ENCODE results near the gene APOB.

The APOB gene

GRCh38 chr2:21003572-21004180, 40.2 kb downstream of the APOB start:
- DNase-seq: no peak
- TF ChIP-seq POLR2A (IDR thresholded peaks at IDR 0.05; ENCODE audit: low read length) (no peak), GATA1 (IDR thresholded peaks at IDR 0.05; ENCODE audit: low read depth, low read length) (no peak)

- no peak for DNase-seq
- TF ChIP-seq POLR2A (IDR thresholded peaks at IDR 0.05; ENCODE audit: low read length) (no peak), GATA1 (IDR thresholded peaks at IDR 0.05; ENCODE audit: low read depth, low read length) (no peak)
Measured at GRCh38 chr2:21002814-21003192, 41.1 kb downstream of the APOB start.

- TF ChIP-seq GATA1 (IDR thresholded peaks at IDR 0.05; ENCODE audit: low read depth, low read length): no peak
- no peak for DNase-seq
Measured at GRCh38 chr2:21001988-21002813, 41.7 kb downstream of the APOB start.

DNA sequence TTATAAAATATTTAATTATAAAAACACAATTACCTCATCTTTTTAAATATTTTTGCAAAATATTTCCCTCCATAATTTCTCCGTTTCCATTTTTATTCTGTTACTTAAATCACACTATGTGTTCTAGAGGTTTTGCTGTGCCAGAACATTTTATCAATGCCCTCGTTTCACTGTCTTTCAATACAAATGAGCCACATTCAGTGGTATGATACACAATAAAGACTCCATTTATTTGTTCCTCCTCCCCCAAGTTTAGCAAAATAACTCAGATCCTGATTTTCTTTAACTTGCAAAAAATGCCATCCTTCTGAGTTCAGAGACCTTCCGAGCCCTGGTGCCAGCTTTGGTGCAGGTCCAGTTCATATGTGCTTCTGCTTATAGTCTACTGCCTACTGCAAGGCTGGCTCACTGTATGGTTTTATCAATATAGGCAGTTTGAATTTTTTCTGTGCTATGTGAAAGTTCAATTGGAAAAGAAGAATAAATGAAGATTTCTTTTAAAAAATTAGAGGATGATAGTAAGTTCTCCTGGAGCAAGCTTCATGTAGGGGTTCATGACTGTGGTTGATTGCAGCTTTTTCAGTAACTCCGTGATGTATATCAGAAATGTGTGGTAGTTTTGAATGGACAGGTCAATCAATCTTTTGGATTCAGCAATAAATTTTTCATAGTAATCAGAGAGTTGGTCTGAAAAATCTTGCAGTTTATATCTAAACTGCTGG, 42.5 kb downstream of the APOB start:
- no peak for TF ChIP-seq GATA1 (IDR thresholded peaks at IDR 0.05; ENCODE audit: low read depth, low read length)
- TF ChIP-seq POLR2A (IDR thresholded peaks at IDR 0.05; ENCODE audit: low read length): no peak
- no peak for DNase-seq

DNA sequence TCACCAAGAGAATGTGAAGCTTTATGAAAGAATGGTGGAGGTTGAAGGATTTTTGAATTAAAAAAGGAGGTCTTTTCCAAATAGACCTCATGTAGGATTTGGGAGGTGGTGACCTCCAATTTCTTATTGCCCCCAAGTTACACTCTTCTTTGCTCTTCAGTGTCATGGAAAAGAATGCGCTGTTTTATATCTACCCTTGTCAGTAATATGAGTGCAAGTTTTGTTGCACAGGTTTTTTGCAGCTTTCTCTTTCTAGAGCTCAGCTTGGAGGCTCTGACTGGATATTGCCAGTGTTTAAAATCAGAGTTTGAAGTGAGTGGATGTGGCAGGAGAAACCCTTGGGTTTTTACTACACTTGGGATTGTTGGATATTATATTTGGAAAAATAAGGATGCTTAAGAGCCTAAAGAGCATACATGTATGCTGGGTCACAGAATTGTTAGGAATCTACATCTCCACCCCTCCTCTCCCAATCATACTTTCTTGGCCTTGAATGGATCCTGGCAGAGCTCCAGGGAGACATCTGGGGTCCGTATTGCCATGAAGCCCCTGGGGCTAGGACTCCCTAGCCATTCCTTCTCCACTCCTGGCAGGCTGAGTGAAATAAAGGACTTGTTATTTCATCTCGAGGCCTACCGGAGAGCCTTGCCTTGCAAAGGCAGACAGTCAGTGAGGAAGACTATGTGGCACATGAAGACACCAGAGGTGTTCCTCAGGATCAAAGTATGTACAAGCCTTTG, 43.8 kb downstream of the APOB start:
- no peak for TF ChIP-seq POLR2A (IDR thresholded peaks at IDR 0.05; ENCODE audit: low read length)
- no peak for DNase-seq

GRCh38 chr2:20998972-20999905, 44.6 kb downstream of the APOB start:
- TF ChIP-seq POLR2A (IDR thresholded peaks at IDR 0.05; ENCODE audit: low read length) (no peak), GATA1 (IDR thresholded peaks at IDR 0.05; ENCODE audit: low read depth, low read length) (no peak)
- DNase-seq: no peak

DNA sequence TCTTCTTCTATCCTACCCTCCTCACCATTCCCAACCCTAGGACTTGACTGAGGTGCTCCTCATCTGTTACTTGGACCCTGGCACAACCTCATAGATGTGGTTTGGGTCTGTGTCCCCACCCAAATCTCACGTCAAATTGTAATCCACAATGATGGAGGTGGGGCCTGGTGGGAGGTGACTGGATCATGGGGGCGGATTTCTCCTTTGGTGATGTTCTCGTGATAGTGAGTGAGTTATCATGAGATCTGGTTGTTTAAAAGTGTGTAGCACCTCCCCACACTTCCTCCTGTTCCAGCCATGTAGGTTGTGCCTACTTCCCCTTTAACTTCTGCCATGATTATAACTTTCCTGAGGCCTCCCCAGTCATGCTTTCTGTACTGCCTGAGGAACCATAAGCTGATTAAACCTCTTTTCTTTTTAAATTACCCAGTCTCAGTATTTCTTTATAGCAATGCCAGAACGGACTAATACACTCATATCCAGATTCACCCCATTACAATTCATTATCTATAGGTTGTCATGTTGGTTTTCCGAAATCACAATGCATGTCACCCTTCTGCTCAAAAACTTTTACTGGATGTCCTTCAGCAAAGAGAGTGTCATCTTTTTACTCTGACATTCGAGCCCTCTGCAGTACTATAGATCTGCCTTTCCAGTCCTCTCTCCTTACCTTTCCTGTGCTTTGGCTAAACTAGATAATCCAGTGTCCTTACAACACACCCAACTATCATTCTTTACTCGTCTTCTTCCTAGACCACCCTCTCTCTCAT, 45.7 kb downstream of the APOB start:
- no peak for DNase-seq
- TF ChIP-seq POLR2A (IDR thresholded peaks at IDR 0.05; ENCODE audit: low read length): no peak
- no peak for TF ChIP-seq GATA1 (IDR thresholded peaks at IDR 0.05; ENCODE audit: low read depth, low read length)

DNA sequence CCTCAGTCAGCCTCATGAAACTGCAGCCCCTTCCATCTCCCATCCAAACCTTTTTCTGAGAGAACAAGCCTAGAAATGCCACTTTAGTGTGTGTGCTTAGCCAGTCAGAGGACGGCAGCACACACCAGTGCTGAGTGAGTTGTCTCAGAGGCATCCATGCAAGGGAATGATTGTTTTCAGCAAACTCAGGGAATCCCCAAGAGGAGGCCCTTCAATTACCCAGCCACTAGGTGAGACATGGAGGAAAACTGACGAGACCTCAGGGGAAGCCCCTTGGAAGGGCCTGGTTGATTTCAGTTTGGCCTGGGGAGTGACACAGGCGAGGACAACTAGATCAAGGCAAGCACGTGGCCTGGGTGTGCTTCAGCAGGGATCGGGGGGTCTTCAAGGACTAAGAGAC, 49.7 kb downstream of the APOB start:
- TF ChIP-seq GATA1 (IDR thresholded peaks at IDR 0.05; ENCODE audit: low read depth, low read length) (no peak), POLR2A (IDR thresholded peaks at IDR 0.05; ENCODE audit: low read length) (no peak)
- no peak for DNase-seq

DNA sequence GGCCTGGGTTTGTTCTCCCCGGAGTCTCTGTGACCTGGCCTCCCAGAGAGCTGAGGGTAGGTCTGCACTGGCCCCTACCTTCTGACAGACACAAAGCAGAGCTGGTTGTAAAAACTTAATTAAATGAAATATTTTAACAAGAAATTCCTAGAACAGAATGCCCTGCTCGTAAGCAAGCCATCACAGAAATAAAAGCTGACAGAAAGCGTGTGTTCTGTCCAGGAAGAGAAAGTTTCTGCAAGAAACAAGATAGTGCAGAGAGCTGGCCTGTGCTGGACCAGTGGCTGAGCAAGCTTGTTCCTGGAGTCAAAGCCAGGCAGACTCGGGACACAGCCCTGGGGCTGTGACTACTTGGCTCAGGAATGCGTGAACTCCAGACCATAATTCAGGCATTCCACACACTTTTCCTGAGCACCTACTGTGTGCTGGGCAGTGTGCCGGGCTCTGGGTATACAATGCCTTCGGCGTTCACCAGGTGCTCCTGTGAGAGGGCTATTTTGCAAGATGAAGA, 51.6 kb downstream of the APOB start:
- no peak for DNase-seq
- TF ChIP-seq GATA1 (IDR thresholded peaks at IDR 0.05; ENCODE audit: low read depth, low read length): no peak
- TF ChIP-seq POLR2A (IDR thresholded peaks at IDR 0.05; ENCODE audit: low read length): no peak

DNA sequence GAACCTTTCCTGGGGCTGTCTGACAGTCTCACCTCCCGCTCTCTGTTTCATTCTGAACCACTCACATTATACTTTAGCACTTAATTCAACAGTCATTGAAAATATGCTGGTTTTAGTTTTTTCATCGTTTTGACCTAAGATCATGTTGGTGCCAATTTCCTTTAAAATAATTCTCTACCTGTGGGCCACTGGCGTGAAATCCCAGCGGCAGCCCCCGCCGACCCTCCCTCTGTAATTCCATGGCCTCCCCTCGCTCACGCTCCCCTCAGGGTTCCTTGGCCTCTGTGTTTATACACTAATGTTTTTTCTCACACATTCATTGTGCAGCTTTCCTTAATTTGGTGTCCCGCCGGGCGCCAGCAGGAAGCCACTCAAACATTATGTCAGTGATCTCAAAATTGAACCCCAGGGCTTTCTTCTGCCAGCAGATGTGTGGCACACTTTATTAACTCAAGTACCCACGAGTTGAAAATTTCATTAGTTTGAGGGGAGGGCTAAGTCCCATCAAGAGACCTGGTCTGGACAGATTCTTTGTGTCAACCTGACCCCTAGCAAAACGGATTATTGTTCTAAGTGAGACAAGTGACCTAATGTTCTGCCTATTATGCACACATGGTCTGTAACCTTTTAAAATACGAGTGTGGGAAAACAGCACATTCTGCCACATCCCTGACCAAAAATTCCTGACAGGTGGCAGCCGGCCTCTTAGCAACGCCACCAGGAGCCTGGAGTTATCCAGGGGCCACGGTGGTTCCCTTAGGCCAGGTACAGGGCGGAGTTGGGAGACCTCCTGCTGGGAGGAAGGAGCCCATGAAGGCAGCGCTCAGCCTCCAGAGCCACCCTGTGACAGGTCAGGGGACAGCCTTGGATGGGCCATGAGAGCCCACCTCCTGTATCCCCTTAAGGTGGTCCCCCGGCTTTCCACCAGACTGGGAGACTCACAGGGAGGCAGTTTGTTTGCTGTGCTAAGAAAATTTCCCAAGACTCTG, 53.1 kb downstream of the APOB start:
- no peak for DNase-seq
- no peak for TF ChIP-seq POLR2A (IDR thresholded peaks at IDR 0.05; ENCODE audit: low read length)
- no peak for TF ChIP-seq GATA1 (IDR thresholded peaks at IDR 0.05; ENCODE audit: low read depth, low read length)

GRCh38 chr2:20989404-20989803, 54.5 kb downstream of the APOB start:
- TF ChIP-seq GATA1 (IDR thresholded peaks at IDR 0.05; ENCODE audit: low read depth, low read length) (no peak), POLR2A (IDR thresholded peaks at IDR 0.05; ENCODE audit: low read length) (no peak)
- DNase-seq: no peak
